ENCODE data around the gene PATJ. TPM values are rescaled to one million over a fixed set of nuclear protein-coding genes. Genes with fewer than 3 reads are reported as not detected.
A peak's percentile ranks its signal among the peaks of the same experiment; 100 is the strongest.
"Not testable (repeated sequence)": the region's sequence is repeated elsewhere in the genome, so short reads cannot be mapped to it uniquely, and the experiment has no call there.

PATJ gene
- total RNA-seq, 1 experiment from 2014 or later, result 4.5 TPM

GRCh38 chr1:62097464-62097863 is 355.2 kb downstream of the PATJ start:
- no peak for DNase-seq (ENCODE audit: low read depth)

GRCh38 chr1:62100442-62100841 is 358.2 kb downstream of the PATJ start:
- DNase-seq (ENCODE audit: low read depth), result no peak

- no peak for DNase-seq (ENCODE audit: low read depth)
Observed at GRCh38 chr1:62103846-62104245, 361.6 kb downstream of the PATJ start.

GRCh38 chr1:62107923-62108322 is 365.6 kb downstream of the PATJ start:
- DNase-seq (ENCODE audit: low read depth), result no peak

- DNase-seq (ENCODE audit: low read depth), result no peak
Observed at GRCh38 chr1:62109124-62109523, 366.8 kb downstream of the PATJ start.

- no peak for DNase-seq (ENCODE audit: low read depth)
Observed at GRCh38 chr1:62110198-62110817, 368.0 kb downstream of the PATJ start.

GRCh38 chr1:62111084-62111483 is 368.8 kb downstream of the PATJ start:
- DNase-seq (ENCODE audit: low read depth), result no peak

- DNase-seq (ENCODE audit: low read depth), result no peak
Observed at GRCh38 chr1:62113507-62113906, 371.2 kb downstream of the PATJ start.

- DNase-seq (ENCODE audit: low read depth), result no peak
Observed at GRCh38 chr1:62117018-62117750, 374.9 kb downstream of the PATJ start.

GRCh38 chr1:62126579-62127290 is 384.5 kb downstream of the PATJ start:
- DNase-seq (ENCODE audit: low read depth), result no peak

- no peak for DNase-seq (ENCODE audit: low read depth)
Observed at GRCh38 chr1:62128745-62129144, 386.5 kb downstream of the PATJ start.

GRCh38 chr1:62131093-62131725 is 388.9 kb downstream of the PATJ start:
- peak; percentile 72 for DNase-seq (ENCODE audit: low read depth)

GRCh38 chr1:62138029-62138428 is 395.7 kb downstream of the PATJ start:
- no peak for DNase-seq (ENCODE audit: low read depth)

GRCh38 chr1:62139410-62139809 is 397.1 kb downstream of the PATJ start:
- no peak for DNase-seq (ENCODE audit: low read depth)

- no peak for DNase-seq (ENCODE audit: low read depth)
Observed at GRCh38 chr1:62140666-62141065, 398.4 kb downstream of the PATJ start.

- peak; percentile 52 for DNase-seq (ENCODE audit: low read depth)
Observed at GRCh38 chr1:62142496-62142895, 400.2 kb downstream of the PATJ start.

- peak; percentile 47 for DNase-seq (ENCODE audit: low read depth)
Observed at GRCh38 chr1:62144238-62144831, 402.1 kb downstream of the PATJ start.

GRCh38 chr1:62159940-62160348 is 417.7 kb downstream of the PATJ start:
- no peak for DNase-seq (ENCODE audit: low read depth)

- DNase-seq (ENCODE audit: low read depth), result no peak
Observed at GRCh38 chr1:62161711-62162110, 419.4 kb downstream of the PATJ start.

GRCh38 chr1:62170380-62170779 is 428.1 kb downstream of the PATJ start:
- not testable (repeated sequence) for DNase-seq (ENCODE audit: low read depth)

- DNase-seq (ENCODE audit: low read depth), result peak; percentile 52
Observed at GRCh38 chr1:62175568-62176179, 433.4 kb downstream of the PATJ start.
